Measurements from ENCODE around the gene BAHCC1.
A peak's percentile ranks its signal among the peaks of the same experiment; 100 is the strongest.

The BAHCC1 gene

GRCh38 chr17:81514739-81515529 is 119.7 kb downstream of the BAHCC1 start:
- Histone ChIP-seq H3K4me3 (ENCODE audit: control insufficient read depth in 1 of 7, extremely low read depth in 1 of 7, insufficient read depth in 4 of 7, low read depth in 2 of 7, low read length in 6 of 7) (peak overlapping the region; percentile 45 to 91 (median 66)), H3K36me3 (ENCODE audit: control insufficient read depth in 4 of 4, insufficient read depth in 4 of 4, low read length in 3 of 4) (peaks cover 0 to 22% (median 14%) of the 10 kb centered on the region in 4 experiments), H3K27ac (ENCODE audit: insufficient read depth in 1 of 2, low read depth in 1 of 2, low read length in 2 of 2, poor library complexity in 1 of 2, severe bottlenecking in 2 of 2) (peak overlapping the region in 1 of 2 experiments; percentile 66), H3K27me3 (replicated peaks in 2 of 5; ENCODE audit: control insufficient read depth in 4 of 5, insufficient read depth in 5 of 5, low read length in 4 of 5) (peaks cover 0 to 8% (median 0%) of the 10 kb centered on the region in 5 experiments), H3K4me1 (ENCODE audit: control extremely low read depth in 1 of 4, control insufficient read depth in 4 of 4, insufficient read depth in 4 of 4, low read length in 3 of 4) (peaks cover 4 to 68% (median 62%) of the 10 kb centered on the region in 4 experiments), H3K9me3 (ENCODE audit: control extremely low read depth in 1 of 5, control insufficient read depth in 4 of 5, insufficient read depth in 2 of 5, low read depth in 1 of 5, low read length in 4 of 5) (no peaks in the 10 kb centered on the region)
- WGBS (ENCODE audit: insufficient coverage) = 0% methylated on average over 55 of the region's 82 CpGs
- DNase-seq = peak in 2 of 3 donors; percentile 68 to 78
- CTCF ChIA-PET = interaction anchor here (0.6 kb wide), 1 partner anchor 8 kb away, joined by 3 read pairs; no protein-coding TSS in a partner anchor
- POLR2A ChIA-PET = interaction anchor here (1.2 to 1.4 kb wide), 2 partner anchors 12 to 25 kb away, joined by 3 to 4 read pairs; no protein-coding TSS in a partner anchor

DNA sequence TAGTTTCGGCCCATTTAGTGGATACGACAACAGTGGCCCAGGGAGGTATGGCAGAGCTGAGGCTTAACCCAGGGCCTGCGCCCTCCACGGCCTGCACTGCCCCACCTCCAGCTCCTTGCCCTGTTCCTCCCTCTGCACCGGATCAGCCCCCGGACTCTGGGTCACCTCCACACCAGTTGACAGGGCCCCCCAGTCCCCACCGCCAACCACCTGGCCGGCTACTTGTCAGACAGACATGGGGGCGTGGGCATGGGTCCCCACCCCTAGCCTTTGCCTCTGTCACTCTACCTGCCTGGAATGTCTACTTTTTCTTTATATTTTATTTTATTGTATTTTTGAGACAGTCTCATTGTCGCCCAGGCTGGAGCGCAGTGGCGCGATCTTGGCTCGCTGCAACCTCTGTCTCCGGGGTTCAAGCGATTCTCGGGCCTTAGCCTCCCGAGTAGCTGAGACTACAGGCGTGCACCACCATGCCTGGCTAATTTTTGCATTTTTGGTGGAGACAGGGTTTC is 120.3 kb downstream of the BAHCC1 start:
- no peaks in the 10 kb centered on the region for H3K9me3 ChIP-seq (ENCODE audit: control extremely low read depth in 1 of 5, control insufficient read depth in 4 of 5, insufficient read depth in 2 of 5, low read depth in 1 of 5, low read length in 4 of 5)
- peaks cover 0 to 15% (median 9%) of the 10 kb centered on the region in 4 experiments for H3K36me3 ChIP-seq (ENCODE audit: control insufficient read depth in 4 of 4, insufficient read depth in 4 of 4, low read length in 3 of 4)
- peaks cover 0 to 64% (median 57%) of the 10 kb centered on the region in 4 experiments for H3K4me1 ChIP-seq (ENCODE audit: control extremely low read depth in 1 of 4, control insufficient read depth in 4 of 4, insufficient read depth in 4 of 4, low read length in 3 of 4)
- H3K4me3 ChIP-seq (ENCODE audit: control insufficient read depth in 1 of 7, extremely low read depth in 1 of 7, insufficient read depth in 4 of 7, low read depth in 2 of 7, low read length in 6 of 7) = peak overlapping the region in 6 of 7 experiments; percentile 53 to 91 (median 67)
- no peak overlapping the region for H3K27ac ChIP-seq (ENCODE audit: insufficient read depth in 1 of 2, low read depth in 1 of 2, low read length in 2 of 2, poor library complexity in 1 of 2, severe bottlenecking in 2 of 2)
- WGBS (ENCODE audit: insufficient coverage) = 72% methylated on average over 14 of the region's 19 CpGs
- no peak for DNase-seq
- ChIA-PET CTCF (interaction anchor here (0.6 to 1.2 kb wide), 2 partner anchors 8 to 26 kb away, joined by 3 to 4 read pairs; no protein-coding TSS in a partner anchor), POLR2A (interaction anchor here (1.0 kb wide), 1 partner anchor 33 kb away, joined by 3 read pairs; no protein-coding TSS in a partner anchor)
- peaks cover 0 to 8% (median 0%) of the 10 kb centered on the region in 5 experiments for H3K27me3 ChIP-seq (replicated peaks in 2 of 5; ENCODE audit: control insufficient read depth in 4 of 5, insufficient read depth in 5 of 5, low read length in 4 of 5)

All from common myeloid progenitor, CD34-positive (primary cell).